SHP77 treated with DMSO at 0.1 percent for 48 hours (cell line): Measurements from ENCODE around the gene CPSF3.

Source experiments
- DNase-seq: peaks from one replicate; lab custom pipeline; 2025; lab: John Stamatoyannopoulos, UW

CPSF3 gene

DNA sequence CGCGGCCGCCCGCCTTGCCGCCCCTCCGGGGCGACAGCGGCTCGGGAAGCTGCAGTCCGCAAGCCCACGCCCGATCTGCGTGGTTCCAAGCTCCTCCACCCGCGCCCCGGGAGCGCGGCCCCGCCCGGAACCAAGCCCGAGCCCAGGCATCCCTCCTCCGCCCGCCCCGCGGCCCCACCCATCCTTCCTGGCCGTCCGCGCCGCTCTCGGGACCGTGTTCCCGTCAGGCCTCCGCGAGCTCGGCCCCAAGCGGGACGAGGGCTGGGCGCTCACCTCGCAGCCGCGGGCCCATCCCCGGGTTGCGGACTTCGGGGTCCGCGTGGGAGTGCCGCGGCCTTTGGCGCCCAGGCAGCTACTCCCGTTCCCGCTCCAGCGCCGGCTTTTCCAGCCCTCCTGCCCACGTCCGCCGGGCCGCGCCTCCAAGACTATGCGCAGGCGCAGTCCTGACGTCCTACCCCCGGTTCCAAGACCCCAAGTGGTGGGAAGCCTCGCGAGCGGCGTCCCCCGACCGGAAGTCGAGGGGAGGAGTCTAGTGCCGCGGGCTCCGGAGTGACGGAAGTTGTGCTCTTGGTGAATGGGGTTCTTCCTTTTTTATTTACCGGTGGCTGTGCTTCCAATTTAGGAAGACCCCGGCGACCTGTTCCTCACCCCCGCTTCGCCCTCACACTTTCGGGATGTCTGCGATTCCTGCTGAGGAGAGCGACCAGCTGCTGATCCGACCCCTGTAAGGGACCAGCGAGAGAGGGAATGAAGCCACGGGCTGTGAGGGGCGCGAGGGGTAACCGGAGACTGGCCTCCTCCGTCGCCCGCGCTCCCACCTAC is at the start of gene CPSF3, which contains the start of gene ITGB1BP1:
CPSF3 (plus strand) TSS at position 555 of the 822 bp plus-strand sequence; CDS start at position 675, 120 bp downstream.
ITGB1BP1 (minus strand) TSS at position 429 of the 822 bp plus-strand sequence. CDS start 4,831 bp downstream, outside the sequence.
- peak; percentile 97 for DNase-seq

DNA sequence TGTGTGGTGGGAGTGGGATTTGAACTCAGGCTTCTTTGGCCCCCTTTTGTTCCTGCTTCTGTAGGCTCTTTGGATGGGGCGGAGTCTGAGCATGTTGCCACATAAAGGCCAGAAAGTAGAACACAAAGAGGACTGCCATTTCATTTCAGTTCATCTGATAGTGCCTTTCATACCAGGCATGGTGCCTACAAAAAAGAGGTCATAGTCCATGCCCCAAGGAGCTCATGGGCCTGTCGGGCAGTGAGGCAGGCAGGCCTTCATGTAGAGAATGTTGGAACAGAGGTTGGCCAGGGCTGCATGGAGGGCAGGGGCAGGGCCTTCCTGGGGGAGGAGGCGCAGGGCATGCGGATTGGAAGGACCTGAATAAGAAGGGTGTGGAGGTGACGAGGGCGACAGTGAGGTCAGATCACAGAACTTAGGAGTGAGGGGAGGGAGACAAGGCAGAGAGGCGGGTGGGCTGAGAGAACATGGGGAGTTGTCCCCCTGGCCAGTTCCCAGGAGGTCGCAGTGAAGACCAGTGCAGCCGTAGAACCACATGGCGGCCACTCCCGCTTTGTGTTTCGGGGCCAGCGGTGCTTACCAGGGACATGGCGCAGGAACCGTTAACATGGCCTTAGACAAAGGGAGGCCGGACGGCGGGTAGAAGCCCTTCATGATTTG is 49.3 kb upstream of the CPSF3 start:
- no peak for DNase-seq

DNA sequence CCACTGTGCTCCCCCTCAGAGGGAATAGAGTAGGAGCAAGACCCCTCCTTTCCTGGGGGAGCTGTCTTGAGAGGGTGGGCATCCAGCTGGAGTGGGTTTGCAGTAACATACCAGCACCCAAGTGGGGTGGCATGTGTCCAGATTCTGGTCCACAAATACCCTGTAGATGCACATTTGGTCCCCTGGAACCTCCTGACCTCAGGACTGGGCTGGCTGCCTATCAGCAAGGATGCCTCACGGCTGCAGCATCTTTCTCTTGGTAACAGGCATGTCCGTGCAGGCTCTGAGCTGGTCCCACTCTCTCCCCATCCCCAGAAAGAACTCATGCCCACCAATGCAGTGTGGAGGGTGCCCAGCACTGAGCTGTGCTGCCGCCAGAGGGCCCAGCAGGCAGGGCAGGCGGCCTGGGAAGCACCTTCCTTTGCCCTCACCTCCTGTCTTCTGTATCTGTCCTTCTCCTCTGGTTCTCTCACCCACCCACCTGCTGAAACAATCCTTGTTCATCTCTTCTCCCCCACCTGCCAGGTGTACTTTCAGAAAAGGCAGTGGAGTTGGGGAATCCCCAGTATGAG is 47.5 kb upstream of the CPSF3 start:
- DNase-seq: no peak

DNA sequence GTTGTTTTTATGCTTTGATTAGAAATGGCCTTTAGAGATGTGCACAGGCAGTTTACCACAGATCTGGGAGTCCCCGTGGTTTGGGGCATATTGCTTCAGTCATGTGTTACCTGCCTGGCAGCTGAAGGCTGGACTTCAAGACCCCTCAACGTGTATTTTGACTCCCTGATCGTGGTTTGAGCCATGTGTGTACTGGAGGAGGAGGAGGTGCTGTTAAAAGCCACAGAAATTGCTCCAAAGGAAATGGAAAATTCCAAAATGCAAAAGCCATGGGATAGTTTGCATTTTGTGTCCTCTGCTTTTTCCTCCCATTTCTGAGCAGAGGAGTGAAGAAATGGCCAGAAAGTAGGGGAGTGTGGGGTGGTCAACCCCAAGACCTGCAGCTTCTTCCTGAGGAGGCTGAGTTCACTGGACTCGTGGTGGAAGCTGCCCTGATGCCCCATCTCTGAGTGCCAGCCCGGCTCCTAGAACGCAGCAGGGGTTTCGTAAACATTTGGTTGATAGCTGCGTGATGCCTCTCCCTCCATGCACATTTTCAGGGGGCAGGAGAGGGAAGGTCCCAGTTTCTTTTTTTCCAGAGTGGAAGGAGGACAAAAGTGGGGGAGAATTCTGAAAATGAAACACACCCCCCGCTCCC is 45.9 kb upstream of the CPSF3 start:
- DNase-seq: no peak

DNA sequence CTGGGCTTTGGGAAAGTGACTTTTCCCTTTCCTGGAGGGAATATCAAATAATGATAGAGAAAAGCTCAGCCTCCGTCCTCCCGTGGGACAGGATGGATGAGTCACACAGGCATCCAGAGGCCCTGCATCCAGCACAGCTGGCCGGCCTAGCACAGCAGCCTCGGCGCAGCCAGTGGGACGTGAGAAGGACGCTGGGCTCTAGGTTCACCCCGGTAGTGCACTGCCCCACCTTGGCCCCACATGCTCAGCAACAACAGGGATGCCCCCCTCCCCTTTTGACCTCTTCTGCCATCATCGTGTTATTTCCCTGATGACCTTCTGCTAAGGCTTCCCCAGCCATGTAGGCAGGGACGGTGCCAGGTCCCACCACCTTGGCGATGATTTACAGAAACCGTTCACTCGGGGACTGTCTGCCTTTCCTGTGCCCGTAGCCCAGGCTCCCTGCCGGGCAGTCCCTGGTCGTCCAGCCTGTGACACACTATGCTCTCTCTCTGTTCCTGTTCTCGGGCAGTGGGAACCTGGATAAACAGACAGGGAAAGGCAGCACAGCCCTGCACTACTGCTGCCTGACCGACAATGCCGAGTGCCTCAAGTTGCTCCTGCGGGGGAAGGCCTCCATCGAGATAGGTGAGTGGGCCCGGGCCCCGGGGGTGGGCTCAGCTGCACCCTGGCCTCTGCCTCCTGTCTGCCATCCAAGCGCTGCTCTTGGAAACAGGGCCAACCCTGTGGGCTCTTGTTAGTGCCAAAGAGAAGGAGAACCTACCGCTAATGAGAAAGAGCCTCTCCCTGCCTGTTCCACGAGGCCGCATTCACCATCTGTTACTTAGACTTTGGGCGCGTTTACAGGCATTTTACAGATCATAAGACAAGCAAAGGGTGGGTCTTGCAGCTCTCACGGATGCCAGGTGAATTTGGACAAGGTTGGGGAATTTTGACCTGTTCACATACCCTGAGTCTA is 44.7 kb upstream of the CPSF3 start:
- DNase-seq: no peak

DNA sequence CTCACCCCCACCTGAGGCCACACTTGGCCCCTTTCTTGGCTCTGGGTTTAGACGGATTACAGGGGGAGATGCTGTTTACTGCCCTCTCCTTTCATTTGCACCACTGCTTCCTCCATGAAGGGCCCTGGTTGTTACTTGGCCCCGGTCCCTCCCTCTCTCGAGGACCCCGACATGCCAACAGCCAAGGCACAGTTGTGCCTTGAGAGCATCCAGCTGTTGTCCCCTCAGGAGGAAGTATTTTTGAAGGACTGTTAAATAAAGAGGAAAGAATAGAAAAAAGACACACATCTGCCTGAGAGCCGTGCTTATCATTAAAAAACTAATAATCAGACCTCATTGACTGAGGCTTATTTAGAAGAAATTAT is 44.1 kb upstream of the CPSF3 start:
- no peak for DNase-seq

DNA sequence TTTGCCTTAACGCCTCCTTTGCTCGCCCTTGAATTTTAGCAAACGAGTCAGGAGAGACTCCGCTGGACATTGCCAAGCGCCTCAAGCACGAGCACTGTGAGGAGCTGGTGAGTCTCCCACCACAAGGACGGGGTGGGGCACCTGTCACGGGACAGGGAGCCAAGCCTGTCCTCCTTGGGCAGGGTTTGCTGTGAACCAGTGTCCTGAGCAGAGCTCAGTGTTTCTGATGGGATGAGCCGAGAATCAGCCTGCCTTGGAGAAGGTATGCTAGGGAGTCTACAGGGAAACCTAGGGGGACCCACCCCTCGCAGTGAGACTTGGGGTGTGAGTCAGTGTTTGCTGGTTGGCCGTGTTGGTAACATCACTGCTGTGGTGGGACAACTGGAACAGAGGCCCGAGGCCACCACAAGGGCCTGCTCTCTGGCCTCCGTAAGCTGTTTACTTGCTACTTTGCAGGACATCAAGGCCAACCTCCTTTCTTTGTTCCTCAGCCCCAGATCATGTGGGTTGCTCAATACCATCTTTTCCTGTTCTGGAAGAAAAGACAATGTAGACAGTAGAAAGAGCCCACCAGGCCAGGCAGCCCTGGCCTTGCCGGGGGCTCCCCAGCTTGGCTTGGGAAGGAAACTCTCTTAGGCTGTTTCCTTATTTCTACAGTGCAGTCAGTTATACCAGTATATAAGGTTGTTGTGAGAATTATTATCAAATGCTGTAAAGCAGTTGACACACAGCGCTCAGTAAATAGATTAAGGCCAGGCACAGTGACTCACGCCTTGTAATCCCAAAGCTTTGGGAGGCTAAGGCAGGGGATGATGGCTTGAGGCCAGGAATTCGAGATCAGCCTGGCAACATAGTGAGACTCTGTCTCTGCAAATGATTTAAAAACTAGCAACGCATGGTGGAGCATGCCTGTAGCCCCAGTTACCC is 42.5 kb upstream of the CPSF3 start:
- DNase-seq: no peak

DNA sequence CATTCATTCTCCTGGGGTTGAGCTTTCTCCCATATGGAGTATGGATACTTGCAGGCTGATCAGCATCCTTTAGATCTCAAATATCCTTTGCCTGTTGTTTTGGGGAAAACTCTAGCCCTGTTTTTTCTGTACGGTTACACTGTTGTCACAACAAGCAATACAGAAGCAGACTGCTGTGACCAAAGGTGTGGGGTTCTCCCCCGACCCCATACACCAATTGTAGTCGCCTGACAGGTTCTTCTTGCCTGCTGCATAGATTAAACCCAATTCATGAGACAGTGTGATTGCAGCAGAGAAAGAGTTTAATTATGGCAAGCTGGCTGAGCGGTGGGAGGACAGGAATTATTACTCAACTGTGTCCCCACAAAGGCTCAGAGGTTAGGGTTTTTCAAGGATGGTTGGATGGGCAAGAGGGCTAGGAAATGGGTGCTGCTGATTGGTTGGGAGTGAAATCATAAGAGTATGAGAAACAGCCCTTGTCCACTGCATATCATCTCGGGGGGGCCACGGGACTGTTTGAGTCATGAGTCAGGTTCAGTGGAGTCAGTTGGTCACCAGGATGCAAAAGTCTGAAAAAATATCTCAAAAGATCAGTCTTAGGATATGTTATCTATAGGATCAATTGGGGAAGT is 40.7 kb upstream of the CPSF3 start:
- no peak for DNase-seq

DNA sequence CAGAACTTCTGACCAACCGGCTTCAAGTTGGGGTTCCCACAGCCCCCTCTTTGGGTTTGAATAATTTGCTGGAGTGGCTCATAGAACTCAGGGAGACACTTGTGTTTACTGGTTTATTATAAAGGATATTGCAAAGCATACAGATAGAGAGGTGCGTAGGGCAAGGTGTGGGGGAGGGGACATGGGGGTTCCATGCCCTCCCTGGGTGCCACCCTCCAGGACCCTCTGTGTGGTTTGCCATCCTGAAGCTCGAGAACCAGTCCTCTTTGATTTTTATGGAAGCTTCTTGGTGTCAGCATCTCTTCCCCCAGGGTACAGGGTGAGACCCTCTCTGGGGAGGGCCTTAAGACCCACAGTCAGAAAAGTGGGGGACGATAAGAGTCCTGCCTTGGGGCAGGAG is 38.9 kb upstream of the CPSF3 start:
- DNase-seq: no peak

DNA sequence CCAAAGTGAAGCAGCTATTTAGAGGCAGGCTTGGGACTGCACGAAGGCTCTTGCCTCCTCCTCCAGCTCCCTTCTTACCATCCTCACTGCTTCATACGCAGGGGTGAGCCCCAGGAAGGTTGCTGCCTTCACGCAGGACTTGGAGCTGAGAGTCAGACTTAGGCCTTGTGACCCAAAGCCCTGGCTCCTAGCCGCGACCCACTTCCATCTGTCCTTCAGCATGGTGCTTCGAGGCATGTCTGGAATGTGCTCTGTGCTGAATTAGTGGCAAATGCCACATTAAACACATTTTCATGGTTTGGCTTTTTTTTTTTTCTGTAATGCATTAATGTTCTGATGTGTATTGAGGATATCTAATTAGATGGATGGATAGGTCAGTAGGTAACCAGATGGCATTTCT is 37.6 kb upstream of the CPSF3 start:
- DNase-seq: no peak

DNA sequence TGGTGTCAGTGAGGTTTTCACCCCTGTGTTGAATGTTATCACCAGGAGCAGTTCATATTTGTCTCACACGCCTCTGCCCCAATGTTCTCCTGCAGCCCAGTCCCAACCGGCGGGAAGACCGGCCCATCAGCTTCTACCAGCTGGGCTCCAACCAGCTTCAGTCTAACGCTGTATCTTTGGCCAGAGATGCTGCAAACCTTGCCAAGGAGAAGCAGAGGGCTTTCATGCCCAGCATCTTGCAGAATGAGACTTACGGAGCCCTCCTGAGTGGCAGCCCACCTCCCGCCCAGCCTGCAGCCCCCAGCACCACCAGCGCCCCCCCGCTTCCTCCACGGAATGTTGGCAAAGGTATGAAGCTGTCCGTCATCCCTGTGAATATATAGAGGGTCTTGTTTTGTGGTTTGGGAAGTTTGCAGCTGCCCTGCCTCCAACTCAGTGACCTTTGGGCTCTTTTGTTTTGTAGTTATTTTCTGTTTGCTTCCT is 35.2 kb upstream of the CPSF3 start:
- no peak for DNase-seq

DNA sequence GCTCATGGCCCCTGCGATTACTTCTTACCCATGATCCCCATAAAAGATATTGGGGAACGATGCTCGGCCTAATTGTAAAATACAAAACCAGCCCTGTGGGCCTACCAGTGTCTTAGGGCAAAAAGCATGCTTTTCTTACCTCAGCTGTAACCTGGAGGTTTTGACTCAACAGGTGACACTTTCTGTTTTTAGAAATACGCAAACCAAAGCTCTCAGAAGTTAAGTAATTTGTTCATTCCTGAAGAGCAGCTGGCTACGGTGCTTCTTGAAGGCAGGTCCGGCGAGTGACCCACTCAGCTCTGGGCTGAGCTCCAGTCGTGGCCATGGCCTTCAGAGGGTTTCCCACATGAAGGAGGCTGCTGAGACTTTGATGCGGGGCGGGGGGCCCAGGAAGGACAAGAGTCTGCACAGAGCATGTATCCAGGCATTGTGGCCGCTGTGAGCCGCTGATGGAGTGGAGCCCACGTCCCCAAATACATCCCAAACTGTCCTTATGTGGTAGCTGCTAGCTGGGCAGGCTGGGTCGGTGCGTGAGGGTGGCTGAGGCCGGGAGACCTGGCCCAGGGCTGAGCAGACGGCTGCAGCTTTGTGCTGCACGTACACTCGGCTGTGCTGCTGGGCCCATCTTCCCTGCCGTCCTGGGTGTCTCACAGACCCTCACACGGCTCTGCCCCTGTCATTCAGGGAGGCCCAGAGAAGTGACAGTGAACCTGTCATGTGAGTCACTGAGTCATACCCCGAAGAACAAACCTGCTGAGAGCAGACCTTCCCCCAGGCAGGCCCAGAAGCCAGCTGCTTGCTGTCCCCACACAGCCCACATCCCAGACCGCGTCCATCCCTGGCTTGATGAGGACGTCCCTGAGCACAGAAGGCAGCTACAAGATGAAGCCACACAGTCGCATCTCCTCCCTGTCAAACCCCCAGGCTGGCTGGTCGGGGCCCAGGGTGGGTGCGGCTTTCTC is 34.2 kb upstream of the CPSF3 start:
- DNase-seq: no peak

DNA sequence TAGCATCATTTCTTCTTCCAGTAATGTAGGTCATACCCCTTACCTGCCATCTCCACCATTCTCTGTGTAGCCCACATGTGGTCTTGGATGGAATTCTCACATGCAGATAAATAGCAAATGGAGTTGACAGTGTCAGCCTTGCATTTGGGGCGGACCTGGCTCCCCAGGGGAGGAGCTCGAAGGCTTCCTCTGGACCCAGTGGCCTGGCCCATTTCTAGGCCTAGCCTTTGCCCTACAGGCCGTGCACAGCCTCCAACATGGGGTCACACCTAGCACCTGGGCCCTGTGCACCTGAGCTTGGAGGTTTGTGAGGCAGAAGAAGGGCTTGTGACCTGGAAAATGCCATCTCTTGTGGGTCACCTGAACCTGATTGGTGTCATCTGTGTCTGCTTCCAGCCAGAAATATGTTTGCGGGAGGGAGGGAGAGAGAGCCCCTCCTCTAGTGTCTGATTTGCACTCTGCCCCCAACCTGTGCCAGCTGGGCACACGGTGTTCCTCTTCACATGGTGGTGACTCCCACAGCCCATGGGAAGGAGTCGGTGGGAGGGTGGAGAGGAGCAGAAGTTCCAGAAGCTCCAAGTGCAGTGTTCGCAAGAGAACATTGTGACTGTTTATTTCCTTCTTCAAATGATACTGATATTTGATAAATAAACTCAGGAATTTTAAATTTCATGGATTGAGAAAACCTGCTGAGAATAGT is 33.2 kb upstream of the CPSF3 start:
- no peak for DNase-seq

DNA sequence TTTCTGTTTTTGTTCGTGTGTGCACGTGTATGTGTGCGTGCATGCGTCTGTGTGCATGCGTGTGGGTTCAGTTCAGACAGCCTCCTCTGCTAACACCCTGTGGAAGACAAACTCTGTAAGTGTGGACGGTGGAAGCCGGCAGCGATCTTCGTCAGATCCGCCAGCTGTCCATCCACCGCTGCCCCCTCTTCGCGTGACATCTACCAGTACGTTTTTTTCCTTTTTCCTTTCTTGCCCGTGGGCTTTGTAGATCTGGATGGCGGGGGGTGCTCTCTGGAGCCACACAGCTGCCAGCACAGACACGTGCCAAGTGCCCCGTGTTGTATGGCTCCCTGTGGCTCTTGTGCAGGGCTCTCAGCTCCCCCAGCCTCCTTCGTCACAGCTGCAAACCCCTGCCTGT is 32.5 kb upstream of the CPSF3 start:
- no peak for DNase-seq

DNA sequence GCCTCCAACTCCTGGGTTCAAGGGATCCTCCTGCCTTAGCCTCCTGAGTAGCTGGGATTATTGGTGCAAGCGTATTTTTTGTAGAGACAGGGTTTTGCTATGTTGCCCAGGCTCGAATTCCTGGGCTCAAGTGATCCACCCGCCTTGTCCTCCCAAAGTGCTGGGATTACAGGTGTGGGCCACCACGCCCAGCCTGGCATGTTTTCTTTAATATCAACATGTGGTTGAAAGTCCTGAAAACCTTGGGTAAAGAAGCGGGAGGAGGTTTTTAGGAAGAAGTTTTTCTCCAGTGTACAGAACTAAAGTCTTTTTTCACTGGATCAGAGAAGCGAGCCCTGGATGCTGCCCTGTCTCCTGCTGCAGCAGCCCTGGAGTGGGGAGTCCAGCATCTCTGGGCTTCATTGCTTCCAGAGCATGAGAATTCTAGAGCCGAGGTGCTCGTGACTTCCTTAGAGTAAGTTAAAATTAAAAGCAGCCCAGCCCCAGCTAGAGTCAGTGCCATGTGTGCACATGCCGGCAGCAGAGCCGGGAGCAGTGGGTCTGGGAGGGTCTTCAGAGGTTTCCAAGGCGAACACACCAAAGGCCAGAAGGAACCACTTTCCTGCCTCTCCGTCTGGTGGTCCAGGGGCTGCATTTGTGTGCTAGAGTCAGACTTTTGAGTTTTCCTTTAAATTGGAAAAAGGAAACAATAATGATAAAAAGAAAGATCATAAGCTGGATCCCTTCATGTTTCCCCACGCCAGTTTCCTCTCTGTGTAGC is 31.3 kb upstream of the CPSF3 start:
- DNase-seq: no peak

DNA sequence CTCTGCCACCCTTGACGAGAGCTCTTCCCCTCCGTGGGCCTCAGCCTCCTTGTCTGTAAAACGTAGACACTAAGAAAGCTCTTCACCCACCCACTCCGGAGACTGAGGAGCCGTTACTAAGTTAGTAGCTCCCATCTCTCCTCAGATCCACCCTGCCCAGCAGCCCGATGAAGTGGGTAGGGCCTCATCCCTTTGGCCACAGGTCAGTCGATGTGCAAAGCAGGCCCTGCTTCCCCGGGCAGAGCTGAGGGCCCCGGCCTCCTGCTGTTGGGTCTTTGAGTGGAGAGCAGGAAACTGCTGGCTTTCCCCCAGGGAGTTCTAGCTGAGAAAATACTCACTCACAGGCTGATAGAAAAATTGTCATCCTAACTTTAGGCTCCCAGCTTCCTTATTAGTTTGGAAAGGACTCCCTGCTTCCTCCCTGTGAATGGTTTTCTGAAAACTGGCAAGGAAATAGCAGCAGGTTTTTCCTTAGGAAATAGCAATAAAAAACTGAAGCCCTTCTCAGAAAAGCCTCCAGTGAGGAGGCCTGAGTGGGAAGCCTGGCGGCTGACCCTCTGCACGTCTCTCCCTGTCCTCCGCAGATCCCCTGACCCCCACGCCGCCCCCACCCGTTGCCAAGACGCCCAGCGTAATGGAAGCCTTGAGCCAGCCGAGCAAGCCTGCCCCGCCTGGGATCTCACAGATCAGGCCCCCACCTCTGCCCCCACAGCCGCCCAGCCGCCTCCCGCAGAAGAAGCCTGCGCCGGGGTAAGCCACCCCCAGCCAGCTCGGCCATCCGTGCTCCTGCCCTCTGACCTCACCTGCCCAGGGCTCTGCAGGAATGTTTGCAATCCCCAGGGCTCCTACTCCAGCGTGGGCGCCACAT is 30.3 kb upstream of the CPSF3 start:
- DNase-seq: no peak
